GDM1 (cell line): ENCODE results near the gene FCSK.
A peak's percentile ranks its signal among the peaks of the same experiment; 100 is the strongest.
"Not testable (repeated sequence)": the region's sequence is repeated elsewhere in the genome, so short reads cannot be mapped to it uniquely, and the experiment has no call there.

Source experiments
- DNase-seq: peaks from one replicate; lab custom pipeline; 2025; lab: John Stamatoyannopoulos, UW

Gene FCSK

DNA sequence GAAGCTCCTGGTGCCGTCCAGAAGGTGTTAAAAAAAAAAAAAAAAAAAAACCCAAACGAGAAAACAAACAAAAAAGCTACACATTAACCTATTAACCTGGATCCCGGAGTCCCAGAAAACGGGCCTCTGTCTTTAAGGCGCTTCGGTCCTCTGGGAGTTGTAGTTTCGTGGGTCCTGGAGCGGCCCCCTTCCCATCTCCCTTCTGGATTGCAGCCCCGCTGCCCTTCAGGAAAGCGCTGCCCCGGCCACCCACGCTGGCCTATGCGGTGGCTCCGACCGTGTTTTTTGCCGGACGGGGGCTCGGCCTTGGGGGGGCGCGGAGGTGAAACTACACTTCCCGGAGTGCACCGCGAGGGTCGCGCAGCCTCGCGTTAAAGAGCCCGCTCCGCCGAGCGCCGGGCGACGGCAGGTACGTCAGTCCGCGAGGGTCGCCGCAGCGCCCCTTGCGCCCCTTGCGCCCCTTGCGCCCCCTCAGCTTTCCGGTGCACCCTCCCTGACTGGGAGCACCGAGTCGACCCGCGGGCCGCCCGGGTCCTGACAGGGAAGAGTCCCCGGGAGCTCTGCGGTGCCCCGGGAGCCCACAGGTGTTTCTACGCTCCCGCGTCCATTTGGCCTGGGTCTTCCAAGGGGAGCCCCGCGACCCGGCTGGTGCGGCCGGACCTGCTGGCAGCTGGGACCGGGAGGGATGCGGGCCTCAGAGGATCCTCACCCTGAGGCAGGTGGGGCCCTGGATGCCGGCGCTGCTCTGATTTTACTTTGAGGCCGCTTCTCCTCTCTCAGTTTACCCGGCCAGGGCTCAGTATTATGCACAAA lies at the start of gene FCSK:
Gene FCSK, plus strand, starts transcription at position 374 of the 813 bp plus-strand sequence. CDS start 8,596 bp downstream, outside the sequence.
- peak; percentile 14 for DNase-seq

DNA sequence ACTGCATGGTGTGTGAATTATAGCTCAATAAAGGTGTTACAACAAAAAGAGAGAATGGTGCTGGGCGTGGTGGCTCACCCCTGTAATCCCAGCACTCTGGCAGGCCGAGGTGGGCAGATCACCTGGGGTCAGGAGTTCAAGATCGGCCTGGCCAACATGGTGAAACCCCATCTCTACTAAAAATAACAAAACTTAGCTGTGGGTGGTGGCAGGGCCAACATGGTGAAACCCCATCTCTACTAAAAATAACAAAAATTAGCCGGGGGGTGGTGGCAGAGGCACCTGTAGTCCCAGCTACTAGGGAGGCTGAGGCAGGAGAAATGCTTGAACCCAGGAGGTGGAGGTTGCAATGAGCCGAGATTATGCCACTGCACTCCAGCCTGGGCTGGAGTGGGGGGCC lies 48.3 kb upstream of the FCSK start:
- not testable (repeated sequence) for DNase-seq

DNA sequence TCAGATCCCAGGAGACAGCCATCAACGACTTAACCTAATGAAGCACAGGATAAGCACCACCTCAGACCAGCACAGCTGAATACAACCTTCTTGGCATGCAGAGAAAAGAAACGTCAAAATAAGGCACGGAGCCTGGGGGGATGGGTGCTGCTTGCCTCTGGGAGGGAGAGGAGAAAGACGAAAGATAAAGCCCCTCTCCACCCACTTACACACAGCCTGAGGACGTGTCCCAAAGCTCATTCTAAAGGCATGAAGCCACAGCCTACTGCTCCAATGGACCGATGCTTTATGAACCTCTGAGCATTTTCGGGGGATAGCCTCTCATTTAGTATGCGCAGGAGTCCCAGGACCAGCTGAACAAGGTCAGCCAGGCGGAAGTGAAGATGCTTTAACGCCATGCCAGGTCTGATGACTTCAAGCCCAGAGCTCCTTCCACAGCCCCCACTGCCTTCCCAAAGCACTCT lies 46.6 kb upstream of the FCSK start:
- DNase-seq: no peak

DNA sequence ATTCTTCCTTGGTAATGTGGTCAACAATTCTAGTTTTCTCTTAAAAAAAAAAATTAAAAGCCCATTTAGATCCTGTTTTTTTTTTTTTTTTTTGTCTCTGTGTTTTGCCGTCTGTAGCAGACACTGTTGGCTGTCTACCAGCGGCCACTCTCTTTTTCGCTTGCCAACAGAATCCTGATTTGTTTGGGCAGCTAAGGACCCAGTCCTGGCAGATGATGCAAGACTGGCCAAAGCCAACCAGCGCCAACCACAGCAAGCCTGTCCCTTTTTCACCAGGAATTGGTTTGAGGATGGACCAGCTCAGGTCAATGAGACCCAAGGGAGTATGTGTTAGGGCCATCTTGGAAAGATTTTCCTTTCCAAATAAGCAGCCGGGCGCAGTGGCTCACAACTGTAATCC lies 43.7 kb upstream of the FCSK start:
- no peak for DNase-seq

DNA sequence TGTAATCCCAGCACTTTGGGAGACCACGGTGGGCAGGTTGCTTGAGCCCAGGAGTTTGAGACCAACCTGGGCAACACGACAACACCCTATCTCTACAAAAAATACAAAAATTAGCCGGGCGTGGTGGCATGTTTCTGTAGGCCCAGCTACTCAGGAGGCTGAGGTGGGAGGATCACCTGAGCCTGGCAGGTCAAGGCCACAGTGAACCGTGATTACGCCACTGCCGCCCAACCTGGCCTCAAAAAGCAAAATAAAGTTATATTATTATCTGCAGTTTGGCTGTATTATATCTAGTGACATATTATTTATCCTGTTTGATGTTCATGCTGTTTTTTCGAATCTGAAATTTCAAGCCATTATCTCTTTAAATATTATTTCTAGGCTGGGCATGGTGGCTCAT lies 42.0 kb upstream of the FCSK start:
- no peak for DNase-seq

DNA sequence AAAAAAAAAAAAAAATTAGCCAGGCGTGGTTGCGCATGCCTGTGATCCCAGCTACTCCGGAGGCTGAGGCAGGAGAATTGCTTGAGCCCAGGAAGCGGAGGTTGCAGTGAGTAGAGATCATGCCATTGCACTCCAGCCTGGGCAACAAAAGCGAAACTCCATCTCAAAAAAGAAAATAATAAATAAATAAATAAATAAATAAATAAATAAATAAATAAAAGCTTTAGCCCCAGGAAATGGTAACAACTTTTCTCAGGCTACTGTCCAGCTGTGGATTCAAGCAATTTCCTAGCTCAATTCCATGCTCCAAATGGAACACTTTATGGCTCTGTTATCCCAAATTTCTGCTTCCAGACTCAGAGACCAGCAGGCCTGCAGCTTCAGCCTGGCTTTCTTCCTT lies 40.8 kb upstream of the FCSK start:
- not testable (repeated sequence) for DNase-seq

DNA sequence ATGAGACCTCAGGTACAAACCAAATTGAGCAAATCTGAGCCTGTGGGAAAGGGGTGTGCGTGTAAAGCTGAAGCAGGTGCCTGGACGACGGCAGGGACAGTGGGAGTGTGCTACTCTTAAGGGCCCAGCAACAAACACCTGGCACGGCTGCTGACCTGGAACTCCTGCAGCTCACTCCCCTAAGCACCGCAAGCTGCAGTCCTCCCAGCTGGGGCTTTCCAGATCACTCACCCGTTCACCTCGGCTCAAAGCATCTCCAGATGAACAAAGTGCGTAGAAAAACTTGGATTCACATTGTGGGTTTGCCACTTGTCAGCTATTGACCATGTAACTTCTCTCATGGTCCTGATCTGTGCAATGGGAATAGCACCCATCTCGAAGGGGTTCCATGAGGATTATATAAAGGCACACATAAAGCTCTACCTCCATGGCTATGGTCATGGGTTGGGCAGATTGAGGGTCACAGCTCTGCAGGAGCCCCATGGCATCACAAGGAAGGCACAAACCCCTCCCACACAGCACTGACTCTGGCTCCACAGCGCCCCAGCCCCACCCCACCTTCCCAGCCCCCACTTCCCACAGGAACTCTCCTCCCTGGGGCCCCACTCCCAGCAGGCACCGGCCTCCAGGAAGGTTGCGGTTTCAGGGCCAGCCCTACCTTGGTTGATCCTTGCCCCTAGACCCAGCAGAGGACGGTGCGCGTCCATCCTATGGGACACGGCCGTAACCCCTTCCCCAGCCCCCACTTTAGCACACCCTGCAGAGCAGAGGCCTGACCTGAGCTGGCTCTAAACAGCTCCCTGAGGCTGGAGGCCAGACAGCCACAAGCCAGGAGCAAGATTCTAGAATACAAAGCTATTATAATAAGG lies 37.4 kb upstream of the FCSK start:
- DNase-seq: no peak

DNA sequence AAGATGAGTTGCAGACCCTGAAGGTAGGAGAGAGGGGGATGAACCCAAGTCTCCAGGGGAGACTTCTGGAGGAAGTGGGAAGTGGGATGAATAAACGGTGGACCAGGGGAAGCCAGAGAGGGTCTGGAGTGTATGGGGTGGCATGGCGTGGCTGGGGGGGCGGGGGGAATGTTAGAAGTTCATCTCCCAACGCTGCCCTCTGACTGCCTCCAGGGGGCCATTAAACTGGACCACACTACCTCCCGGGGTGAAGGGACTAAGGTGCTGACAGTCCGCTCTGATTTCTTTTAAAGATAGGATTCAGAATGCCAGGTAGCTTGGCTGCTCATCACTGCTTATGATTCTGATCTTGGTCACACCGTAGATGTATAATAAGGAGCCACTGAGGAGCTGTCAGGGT lies 36.7 kb upstream of the FCSK start:
- no peak for DNase-seq

DNA sequence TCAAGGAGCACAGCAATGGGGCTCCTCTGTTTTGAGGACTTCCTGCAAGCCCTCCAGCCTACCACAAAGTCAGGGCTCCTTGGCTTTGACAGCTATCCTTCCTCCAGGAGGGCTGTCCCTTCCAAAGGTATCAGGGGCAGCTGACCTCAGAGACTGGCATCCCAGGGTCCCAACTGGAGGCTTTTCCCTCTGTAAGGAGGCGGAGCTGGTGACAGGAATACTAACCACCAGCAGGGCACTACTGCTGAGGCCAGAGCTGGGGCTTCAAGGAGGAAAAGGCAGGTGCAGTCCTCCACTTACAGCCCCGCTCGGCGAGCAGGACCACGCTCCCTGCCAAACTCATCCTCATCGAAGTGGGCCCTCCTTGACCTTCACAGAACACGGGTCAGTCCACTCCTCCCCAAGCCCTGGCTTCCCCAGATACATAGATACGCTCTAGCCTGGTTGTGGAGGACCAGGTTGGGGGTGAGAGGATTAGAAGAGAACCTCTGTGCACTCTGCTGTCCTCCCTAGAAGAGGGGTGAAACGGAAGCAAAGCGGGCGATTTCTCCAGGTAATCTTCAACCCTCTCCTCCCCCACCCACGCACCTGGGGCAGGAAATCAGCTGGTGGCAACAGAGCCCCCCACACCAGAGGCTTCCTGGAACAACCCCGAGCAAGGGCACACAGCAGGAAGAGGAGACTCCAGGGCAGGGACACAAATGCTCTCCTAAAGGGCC lies 36.0 kb upstream of the FCSK start:
- no peak for DNase-seq

DNA sequence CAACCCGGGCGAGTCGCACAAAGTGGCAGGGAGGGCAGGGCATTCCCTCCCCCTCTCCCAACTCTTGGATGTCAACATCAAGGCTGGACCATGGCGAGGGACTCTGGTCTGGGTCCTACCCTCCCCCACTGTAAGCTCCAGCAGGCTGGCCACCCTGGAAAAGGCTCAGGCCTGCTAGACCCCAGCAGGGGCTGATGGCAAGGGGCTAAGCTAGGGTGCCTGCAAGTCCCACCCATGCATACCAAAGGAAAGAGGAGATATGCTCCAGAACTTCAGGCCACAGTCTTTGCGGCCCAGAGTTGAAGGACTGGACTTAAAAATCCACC lies 35.4 kb upstream of the FCSK start:
- DNase-seq: no peak

DNA sequence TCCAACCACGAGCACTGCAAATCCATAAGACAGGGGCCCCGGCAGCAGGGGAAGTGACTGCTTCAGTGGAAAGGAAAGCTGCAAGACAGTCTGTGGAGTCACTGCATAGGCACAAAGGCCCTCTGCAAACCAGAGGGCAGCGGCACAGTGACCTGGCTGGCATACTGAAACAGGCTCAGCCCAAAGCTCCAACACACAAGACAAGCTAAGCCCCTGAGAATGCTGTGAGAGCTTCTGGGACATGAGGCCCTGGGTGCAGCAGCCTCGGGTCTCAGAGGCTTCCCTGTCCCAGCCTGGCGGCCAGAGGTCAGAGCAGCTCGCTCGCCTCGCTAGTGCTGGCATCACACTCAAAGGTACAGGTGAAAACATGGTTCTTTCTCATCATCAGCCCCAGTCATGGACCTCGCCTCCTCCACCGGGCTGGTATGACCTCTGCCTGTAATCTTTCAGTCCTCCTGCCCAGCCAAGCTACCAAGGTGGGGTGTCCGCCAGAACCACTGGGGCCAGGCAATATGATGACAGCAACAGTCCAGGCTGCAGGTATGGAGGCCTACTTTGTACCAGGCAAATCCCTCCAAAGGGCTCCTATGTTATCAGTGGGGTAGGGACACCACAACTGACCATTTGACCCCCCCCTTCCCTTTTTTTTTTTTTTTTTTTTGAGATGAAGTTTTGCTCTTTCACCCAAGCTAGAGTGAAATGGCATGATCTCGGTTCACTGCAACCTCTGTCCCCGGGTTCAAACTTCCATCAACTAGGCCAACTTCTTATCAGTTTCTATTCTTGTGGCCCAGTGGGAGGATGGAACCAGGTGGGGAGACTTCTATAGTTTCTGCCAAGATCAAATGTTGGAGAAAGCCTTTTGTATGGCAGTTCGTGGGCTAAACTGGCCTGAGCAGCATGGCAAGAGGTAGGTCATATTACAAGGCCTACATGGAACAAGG lies 34.7 kb upstream of the FCSK start:
- no peak for DNase-seq

DNA sequence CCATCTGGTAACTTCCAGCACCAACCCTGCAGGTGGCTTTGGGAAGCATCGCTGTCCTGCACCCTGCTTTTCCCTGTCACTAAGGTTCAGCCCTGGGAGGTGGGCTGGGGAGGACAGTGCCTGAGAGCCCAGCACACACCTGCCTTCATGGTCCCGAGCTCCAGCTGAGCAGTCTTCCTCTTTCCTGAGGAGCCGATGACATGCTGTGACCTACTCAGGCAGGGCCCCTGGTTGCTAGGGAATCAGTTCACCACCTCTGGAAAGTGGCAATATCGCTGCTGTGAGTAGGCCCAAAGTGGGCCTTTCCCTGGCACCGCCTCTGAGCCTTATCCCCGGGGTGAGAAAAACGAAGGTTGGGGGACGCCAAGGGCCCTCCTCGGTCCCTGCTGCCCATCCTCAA lies 33.4 kb upstream of the FCSK start:
- DNase-seq: no peak

DNA sequence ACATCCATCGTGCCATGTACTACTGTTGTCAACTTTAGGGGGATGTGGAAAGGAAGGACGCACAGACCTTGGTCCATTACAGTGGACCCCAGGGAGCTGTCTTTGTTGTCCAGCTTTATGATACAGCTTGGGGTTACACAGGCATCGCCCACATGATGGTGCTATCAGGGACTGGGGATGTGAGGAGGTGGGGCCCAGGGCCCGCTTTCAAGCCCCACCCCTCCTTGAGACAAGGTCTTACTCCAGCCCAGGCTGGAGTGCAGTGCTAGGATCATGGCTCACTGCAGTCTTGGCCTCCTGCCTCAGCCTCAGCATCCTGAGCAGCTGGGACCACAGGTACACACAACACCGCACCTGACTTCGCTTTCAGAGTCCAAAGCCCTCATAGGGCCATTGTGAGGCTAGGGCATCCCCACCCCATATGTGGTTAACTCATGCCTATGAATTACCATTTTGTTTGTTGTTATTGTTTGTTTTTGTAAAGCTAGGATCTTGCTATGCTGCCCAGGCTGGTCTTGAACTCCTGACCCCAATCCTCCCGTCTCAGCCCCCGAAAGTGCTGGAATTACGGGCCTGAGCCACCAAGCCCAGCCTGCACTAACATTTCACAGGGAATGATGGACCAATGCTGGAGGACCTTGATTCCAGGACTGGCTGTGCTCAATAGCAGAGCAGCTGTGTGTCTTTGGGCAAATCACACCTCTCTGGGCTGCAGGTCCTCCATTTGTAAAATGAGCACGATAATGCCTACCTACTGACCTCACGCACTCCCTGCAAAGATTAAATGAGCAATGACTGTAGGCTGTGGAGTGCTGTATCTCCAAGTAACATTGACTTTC lies 32.7 kb upstream of the FCSK start:
- DNase-seq: no peak

DNA sequence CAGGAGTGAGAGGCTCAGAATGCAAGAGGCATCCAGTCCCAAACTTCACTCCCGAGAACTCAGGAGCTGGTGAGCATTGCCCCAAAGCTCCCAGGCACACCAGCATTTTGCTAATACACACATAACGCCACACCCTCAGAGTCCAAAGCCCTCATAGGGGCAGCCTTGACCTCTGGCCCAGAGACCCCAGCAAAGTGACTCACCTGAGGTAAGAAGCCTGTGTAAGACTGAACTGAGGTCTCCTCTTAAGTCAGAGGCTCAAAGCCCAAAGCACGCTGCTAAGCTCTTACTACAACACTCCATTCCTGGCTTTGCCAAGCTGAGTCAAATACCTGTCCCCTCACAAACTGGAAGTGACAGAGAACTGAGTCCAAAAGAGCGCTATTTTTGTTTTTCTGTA lies 31.9 kb upstream of the FCSK start:
- no peak for DNase-seq

DNA sequence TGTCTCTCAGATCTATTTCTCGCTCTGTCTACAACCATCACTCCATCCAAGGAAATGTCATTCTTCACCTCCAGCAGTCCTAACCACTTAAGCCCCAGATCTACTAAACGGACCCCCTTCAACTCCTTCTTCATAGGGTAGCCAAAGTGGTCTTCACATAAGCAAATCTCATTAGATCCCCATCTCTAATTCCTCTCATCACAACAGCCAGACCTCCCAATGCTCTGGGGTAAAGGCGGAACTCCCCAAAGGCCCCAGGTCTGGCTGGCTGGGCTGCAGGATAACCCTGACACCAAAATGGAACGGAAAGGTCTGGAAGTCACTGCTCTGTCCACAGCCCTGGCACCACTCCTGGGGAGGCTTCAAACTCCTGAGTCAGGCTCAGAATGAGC lies 26.6 kb upstream of the FCSK start:
- DNase-seq: no peak

DNA sequence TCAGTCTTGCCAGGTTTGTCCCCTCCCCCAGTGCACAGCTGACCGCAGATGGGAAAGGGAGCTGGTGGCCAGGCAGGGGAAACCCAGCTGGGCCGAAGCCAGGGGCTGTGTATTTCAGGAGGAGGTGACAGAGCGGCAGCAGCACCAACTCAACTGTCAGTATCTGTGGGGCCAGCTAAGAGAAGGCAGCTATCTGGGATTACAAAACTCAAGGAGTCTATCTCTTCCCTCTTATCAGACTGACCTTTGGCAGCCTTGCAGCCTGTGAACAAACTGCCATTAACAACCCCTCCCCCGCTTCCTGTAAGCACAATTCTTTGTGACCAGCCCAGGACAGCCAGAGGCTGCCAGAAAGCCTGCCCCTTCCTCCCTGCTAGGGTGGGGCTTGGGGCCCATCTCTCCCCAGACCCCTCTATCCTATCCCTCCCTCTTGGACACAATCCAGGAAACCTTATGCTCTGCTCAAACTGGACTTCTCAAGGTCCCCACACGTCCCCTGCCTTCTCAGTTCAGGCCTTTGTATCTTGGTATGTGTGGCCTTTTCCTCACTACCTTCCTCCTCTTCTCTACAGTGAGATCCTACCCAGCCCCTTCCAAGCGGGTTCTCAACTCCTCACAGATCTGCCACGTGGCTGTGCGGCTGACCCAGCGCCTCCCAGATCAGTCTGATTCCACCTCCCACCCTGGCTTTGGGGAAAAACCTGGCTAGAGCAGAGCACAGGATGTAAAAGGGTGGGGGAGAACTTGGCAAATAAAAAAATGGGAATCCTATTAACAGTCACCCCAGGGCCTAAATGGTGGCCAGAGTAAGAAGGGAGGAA lies 26.0 kb upstream of the FCSK start:
- peak; percentile 70 for DNase-seq

DNA sequence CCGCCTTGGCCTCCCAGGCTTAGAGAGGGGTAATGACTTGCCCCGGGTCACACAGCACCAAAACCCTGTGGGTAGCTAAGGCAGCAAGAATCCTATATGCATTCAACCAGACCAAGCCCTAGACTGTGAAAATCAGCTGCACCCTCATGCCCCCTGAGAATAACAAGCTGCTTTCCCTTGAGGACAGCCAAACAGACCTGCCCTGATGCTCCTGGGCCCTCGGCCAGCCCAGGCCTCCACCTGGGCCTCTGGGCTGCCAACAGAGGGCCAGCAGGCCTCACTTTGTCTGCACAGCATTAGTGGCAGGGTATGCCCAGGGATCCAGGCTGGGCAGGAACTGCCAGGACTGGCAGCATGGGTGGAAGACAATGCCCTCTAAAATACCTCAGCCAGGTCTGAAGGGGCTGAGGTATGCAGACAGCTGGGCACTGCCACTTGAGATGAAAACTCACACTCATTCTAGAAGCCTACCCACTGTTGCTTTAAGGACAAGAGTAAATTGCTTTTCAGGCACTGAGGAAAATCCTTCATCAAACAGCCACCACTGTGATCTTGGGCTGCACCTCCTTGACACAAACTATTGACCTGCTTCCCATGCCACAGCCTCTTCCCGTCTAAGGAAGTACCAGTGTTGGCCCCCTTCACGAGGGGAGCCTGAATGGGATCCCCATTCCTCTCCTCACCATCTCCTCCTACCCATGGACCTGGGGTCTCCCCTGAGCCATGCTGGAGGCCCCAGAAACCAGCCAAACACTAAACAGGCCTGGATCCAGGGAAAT lies 24.3 kb upstream of the FCSK start:
- no peak for DNase-seq

DNA sequence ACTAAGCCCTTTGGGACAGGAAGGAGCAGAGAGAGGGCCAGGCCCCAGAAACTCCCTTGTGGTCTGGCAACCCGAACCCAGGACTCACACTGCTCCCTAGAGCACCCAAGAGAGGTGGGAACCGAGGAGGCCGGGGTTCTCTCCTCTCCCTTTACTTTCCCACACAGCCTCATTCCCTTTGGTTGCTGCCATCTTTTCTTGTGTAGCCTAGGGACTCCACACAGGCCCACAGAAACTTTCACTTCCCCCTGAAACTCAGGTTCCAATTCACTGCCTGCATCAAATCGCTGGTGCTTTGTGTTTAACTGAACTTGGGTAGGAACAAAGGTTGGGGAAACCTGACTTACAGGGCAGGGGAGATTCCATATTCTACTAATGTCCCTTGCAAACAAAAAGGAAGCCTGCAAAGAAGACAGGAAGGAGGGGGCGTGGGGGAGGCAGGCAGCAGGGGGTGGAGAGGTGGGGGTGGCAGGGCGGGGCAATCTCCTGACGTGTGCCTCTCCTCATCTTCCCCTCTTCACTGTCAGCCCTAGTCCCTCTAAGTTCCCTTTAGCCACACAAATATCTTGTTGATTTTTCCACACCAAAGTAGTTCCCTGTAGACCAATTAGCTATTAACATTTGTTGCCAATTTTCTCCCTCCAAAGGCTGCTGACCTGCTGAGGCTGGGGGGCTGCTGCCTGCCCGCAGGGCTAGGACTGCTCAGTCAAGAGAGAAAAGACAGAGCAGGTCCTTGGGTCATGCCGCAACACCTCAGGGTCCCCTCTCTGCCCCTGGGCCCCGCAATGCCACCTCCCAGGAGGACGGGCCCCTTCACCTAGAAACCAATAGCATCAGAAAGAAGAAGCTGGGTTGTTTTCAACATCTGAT lies 23.5 kb upstream of the FCSK start:
- peak; percentile 43 for DNase-seq
